H9 (cell line): ENCODE results near the gene CDH13. TPM values are rescaled to one million over a fixed set of nuclear protein-coding genes. Genes with fewer than 3 reads are reported as not detected.

Experiments
- DNase-seq: peaks from one replicate; pipeline ENCODE4 v3.0.0-alpha.2; 2017
- H2AFZ ChIP-seq: one replicate; pipeline ENCODE4 v1.6.1; 2013; ENCODE audit warnings: mild to moderate bottlenecking, low read length, control low read depth, moderate library complexity
- H2AK5ac ChIP-seq: 2 replicates; pipeline ENCODE4 v1.6.1; 2013; ENCODE audit warnings: low read length, control low read depth, mixed read lengths; ENCODE audit not compliant: insufficient read length
- H2BK120ac ChIP-seq: one replicate; pipeline ENCODE4 v1.6.1; 2013; ENCODE audit warnings: low read depth, mild to moderate bottlenecking, low read length, control low read depth, inconsistent platforms; ENCODE audit not compliant: poor library complexity, severe bottlenecking
- H2BK12ac ChIP-seq: 2 replicates; pipeline ENCODE4 v1.6.1; 2013; ENCODE audit warnings: low read length, control low read depth, mixed read lengths, low read depth; ENCODE audit not compliant: insufficient read length
- H2BK15ac ChIP-seq: 2 replicates; pipeline ENCODE4 v1.6.1; 2013; ENCODE audit warnings: low read depth, low read length, control low read depth
- H2BK20ac ChIP-seq: one replicate; pipeline ENCODE4 v1.6.1; 2013; ENCODE audit warnings: low read depth, mild to moderate bottlenecking, low read length, control low read depth, inconsistent platforms; ENCODE audit not compliant: poor library complexity, severe bottlenecking
- H2BK5ac ChIP-seq: 2 replicates; pipeline ENCODE4 v1.6.1; 2013; ENCODE audit warnings: low read length, control low read depth, mixed read lengths; ENCODE audit not compliant: insufficient read length
- H3K14ac ChIP-seq: 2 replicates; pipeline ENCODE4 v1.6.1; 2013; ENCODE audit warnings: low read length, control low read depth; ENCODE audit not compliant: insufficient read depth
- H3K18ac ChIP-seq: 2 replicates; pipeline ENCODE4 v1.6.1; 2013; ENCODE audit warnings: low read depth, mild to moderate bottlenecking, mixed read lengths, low read length, control low read depth; ENCODE audit not compliant: insufficient read length
- H3K23ac ChIP-seq: 2 replicates; pipeline ENCODE4 v1.6.1; 2013; ENCODE audit warnings: low read length, control low read depth, mixed read lengths, low read depth; ENCODE audit not compliant: insufficient read length
- H3K23me2 ChIP-seq: 2 replicates; pipeline ENCODE4 v1.6.1; 2013; ENCODE audit warnings: low read depth, mild to moderate bottlenecking, mixed read lengths, low read length, control low read depth; ENCODE audit not compliant: insufficient read length, poor library complexity, severe bottlenecking
- H3K27ac ChIP-seq: 2 replicates; pipeline ENCODE4 v1.5.1; 2013; ENCODE audit warnings: low read length, control low read depth, mixed read lengths, low read depth; ENCODE audit not compliant: insufficient read length
- H3K27me3 ChIP-seq: 2 replicates; pipeline ENCODE4 v1.6.1; 2013; ENCODE audit warnings: low read length, control low read depth, inconsistent platforms; ENCODE audit not compliant: insufficient read depth
- H3K4ac ChIP-seq: 2 replicates; pipeline ENCODE4 v1.6.1; 2013; ENCODE audit warnings: low read depth, mild to moderate bottlenecking, control low read depth, inconsistent platforms, low read length, moderate library complexity
- H3K4me1 ChIP-seq: 2 replicates; pipeline ENCODE4 v1.6.1; 2013; ENCODE audit warnings: low read length, control low read depth, inconsistent platforms; ENCODE audit not compliant: insufficient read depth
- H3K4me2 ChIP-seq: 2 replicates; pipeline ENCODE4 v1.6.1; 2013; ENCODE audit warnings: low read length, control low read depth, mixed read lengths; ENCODE audit not compliant: insufficient read length, insufficient read depth
- H3K56ac ChIP-seq: 2 replicates; pipeline ENCODE4 v1.6.1; 2013; ENCODE audit warnings: low read depth, mild to moderate bottlenecking, mixed read lengths, low read length, control low read depth; ENCODE audit not compliant: insufficient read length
- H3K79me1 ChIP-seq: 2 replicates; pipeline ENCODE4 v1.6.1; 2013; ENCODE audit warnings: low read depth, mild to moderate bottlenecking, moderate library complexity, low read length, control low read depth, inconsistent platforms; ENCODE audit not compliant: insufficient read depth, poor library complexity, severe bottlenecking
- H3K79me2 ChIP-seq: 2 replicates; pipeline ENCODE4 v1.6.1; 2013; ENCODE audit warnings: low read length, control low read depth, inconsistent platforms; ENCODE audit not compliant: insufficient read depth
- H3K9ac ChIP-seq: 2 replicates; pipeline ENCODE4 v1.6.1; 2013; ENCODE audit warnings: low read length, control low read depth, mixed read lengths; ENCODE audit not compliant: insufficient read length; ENCODE audit errors: extremely low read depth
- H3K9me3 ChIP-seq: one replicate; pipeline ENCODE4 v1.6.1; 2013; ENCODE audit warnings: low read depth, low read length, inconsistent platforms; ENCODE audit not compliant: control insufficient read depth
- H3T11ph ChIP-seq: one replicate; pipeline ENCODE4 v1.6.1; 2013; ENCODE audit warnings: mild to moderate bottlenecking, low read length, control low read depth, inconsistent platforms
- H4K20me1 ChIP-seq: one replicate; pipeline ENCODE4 v1.6.1; 2013; ENCODE audit not compliant: control insufficient read depth, insufficient read length, insufficient read depth
- H4K5ac ChIP-seq: 2 replicates; pipeline ENCODE4 v1.6.1; 2013; ENCODE audit warnings: low read depth, mild to moderate bottlenecking, mixed read lengths, low read length, control low read depth; ENCODE audit not compliant: insufficient read length
- H4K8ac ChIP-seq: replicated peaks from 2 replicates; pipeline ENCODE4 v1.6.1; 2013; ENCODE audit warnings: low read length, control low read depth, mixed read lengths, low read depth; ENCODE audit not compliant: insufficient read length
- H4K91ac ChIP-seq: 2 replicates; pipeline ENCODE4 v1.6.1; 2013; ENCODE audit warnings: low read depth, mild to moderate bottlenecking, moderate library complexity, mixed read lengths, low read length, control low read depth; ENCODE audit not compliant: insufficient read length
- H3K27ac Mint-ChIP-seq, 3 experiments: 2 replicates in 2 of 3; 3 replicates in 1 of 3; pipeline ENCODE4 v1.8.0; 2020 to 2021; ENCODE audit warnings: mixed read lengths in 3 of 3, mild to moderate bottlenecking in 1 of 3, moderate library complexity in 1 of 3
- H3K27me3 Mint-ChIP-seq: 2 replicates; pipeline ENCODE4 v1.8.0; 2021; ENCODE audit warnings: low read depth, mild to moderate bottlenecking, moderate library complexity, mixed read lengths
- H3K36me3 Mint-ChIP-seq, 3 experiments: 2 replicates in 2 of 3; 3 replicates in 1 of 3; pipeline ENCODE4 v1.8.0; 2020 to 2021; ENCODE audit warnings: low read depth in 3 of 3, mixed read lengths in 3 of 3; ENCODE audit not compliant: insufficient read depth in 1 of 3
- H3K4me1 Mint-ChIP-seq, 2 experiments: 2 replicates each; pipeline ENCODE4 v1.8.0; 2020; ENCODE audit warnings: mixed read lengths in 2 of 2
- H3K4me3 Mint-ChIP-seq, 2 experiments: 2 replicates in 1 of 2; 3 replicates in 1 of 2; pipeline ENCODE4 v1.8.0; 2020 to 2021; ENCODE audit warnings: mild to moderate bottlenecking in 2 of 2, mixed read lengths in 2 of 2, moderate library complexity in 1 of 2
- H3K9me3 Mint-ChIP-seq, 2 experiments: 2 replicates in 1 of 2; 3 replicates in 1 of 2; pipeline ENCODE4 v1.8.0; 2020; ENCODE audit warnings: mild to moderate bottlenecking in 2 of 2, mixed read lengths in 2 of 2, moderate library complexity in 1 of 2
- CTCF ChIP-seq: fragments of 200-600 bp; sonication (generic); conservative IDR thresholded peaks from 3 replicates; pipeline ENCODE4 v1.8.0; 2021; ENCODE audit warnings: antibody characterized with exemption, mild to moderate bottlenecking
- WGBS: extraction: QIAGEN DNeasy Blood & Tissue Kit; methylation state at CpG from one replicate; pipeline ENCODE4 v1.1.7; 2013; ENCODE audit warnings: missing lambda C conversion rate, low lambda C conversion rate, mixed read lengths; ENCODE audit not compliant: insufficient read length; ENCODE audit errors: extremely low coverage; 5-methylcytosine and 5-hydroxymethylcytosine counted together
- total RNA-seq: library from RNA; stranded (reverse); gene quantifications from 2 replicates; pipeline ENCODE4 v1.2.1, GENCODE V29; 2021

Gene CDH13
- total RNA-seq, 1 experiment from 2014 or later, result 1.5 TPM

GRCh38 chr16:83329441-83329840 lies 702.7 kb downstream of the CDH13 start:
- H3K27me3 ChIP-seq, result no peaks in the 10 kb centered on the region
- no CpG with 5 or more reads among the region's 7 CpGs for WGBS

More at GRCh38 chr16:83329441-83329840, 702.7 kb downstream of the CDH13 start:
- Histone ChIP-seq H4K8ac (no peak overlapping the region), H3K56ac (no peak overlapping the region), H2BK120ac (no peak overlapping the region), H3K79me2 (no peaks in the 10 kb centered on the region), H3K9me3 (no peaks in the 10 kb centered on the region), H2AFZ (no peak overlapping the region), H2BK12ac (no peak overlapping the region), H3K18ac (no peak overlapping the region), H3K4ac (no peak overlapping the region), H4K5ac (no peak overlapping the region), H3K4me2 (no peak overlapping the region), H4K20me1 (no peaks in the 10 kb centered on the region), H2BK15ac (no peak overlapping the region), H3T11ph (no peak overlapping the region), H2AK5ac (no peak overlapping the region), H3K4me1 (no peaks in the 10 kb centered on the region), H2BK5ac (no peak overlapping the region), H3K27ac (no peak overlapping the region), H3K79me1 (no peaks in the 10 kb centered on the region), H3K23ac (no peak overlapping the region), H3K23me2 (no peaks in the 10 kb centered on the region), H4K91ac (no peak overlapping the region), H3K9ac (no peak overlapping the region), H3K14ac (no peak overlapping the region), H2BK20ac (no peak overlapping the region)
- H3K36me3 Mint-ChIP-seq, result no peaks in the 10 kb centered on the region
- DNase-seq, result no peak
- H3K27me3 Mint-ChIP-seq, result no peaks in the 10 kb centered on the region
- H3K4me1 Mint-ChIP-seq, result no peaks in the 10 kb centered on the region
- no peaks in the 10 kb centered on the region; a peak in 1 of 5 replicates for H3K9me3 Mint-ChIP-seq
- no peak overlapping the region for H3K4me3 Mint-ChIP-seq
- no peak for TF ChIP-seq CTCF
- no peak overlapping the region for H3K27ac Mint-ChIP-seq
